Measurements from ENCODE around the gene LALBA. TPM values are rescaled to one million over a fixed set of nuclear protein-coding genes. Genes with fewer than 3 reads are reported as not detected.

The LALBA gene
- total RNA-seq, 1 experiment from 2014 or later, result not detected

DNA sequence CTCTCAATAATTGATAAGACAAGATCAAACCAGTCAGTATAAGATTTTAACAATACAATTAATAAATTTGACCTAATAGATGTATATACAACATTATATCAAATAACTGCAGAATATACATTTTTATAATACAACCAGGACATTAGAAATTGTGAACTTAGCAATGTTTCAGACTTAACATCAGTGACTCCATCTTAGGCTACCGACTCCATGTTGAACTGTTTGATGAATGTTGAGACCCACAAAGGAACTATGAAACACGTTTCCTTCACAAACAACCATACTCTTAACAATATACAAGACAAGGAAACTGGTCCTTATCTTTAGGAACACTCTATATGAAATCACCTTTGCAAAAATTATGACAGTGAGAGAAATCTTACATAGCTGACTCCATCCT lies 13.9 kb upstream of the LALBA start (continued):
- no peak for TF ChIP-seq IRF2 (CRISPR knock-in tag; IDR thresholded peaks at IDR 0.05; ENCODE audit: borderline replicate concordance, low read depth)
- TF ChIP-seq, protein P1, sequence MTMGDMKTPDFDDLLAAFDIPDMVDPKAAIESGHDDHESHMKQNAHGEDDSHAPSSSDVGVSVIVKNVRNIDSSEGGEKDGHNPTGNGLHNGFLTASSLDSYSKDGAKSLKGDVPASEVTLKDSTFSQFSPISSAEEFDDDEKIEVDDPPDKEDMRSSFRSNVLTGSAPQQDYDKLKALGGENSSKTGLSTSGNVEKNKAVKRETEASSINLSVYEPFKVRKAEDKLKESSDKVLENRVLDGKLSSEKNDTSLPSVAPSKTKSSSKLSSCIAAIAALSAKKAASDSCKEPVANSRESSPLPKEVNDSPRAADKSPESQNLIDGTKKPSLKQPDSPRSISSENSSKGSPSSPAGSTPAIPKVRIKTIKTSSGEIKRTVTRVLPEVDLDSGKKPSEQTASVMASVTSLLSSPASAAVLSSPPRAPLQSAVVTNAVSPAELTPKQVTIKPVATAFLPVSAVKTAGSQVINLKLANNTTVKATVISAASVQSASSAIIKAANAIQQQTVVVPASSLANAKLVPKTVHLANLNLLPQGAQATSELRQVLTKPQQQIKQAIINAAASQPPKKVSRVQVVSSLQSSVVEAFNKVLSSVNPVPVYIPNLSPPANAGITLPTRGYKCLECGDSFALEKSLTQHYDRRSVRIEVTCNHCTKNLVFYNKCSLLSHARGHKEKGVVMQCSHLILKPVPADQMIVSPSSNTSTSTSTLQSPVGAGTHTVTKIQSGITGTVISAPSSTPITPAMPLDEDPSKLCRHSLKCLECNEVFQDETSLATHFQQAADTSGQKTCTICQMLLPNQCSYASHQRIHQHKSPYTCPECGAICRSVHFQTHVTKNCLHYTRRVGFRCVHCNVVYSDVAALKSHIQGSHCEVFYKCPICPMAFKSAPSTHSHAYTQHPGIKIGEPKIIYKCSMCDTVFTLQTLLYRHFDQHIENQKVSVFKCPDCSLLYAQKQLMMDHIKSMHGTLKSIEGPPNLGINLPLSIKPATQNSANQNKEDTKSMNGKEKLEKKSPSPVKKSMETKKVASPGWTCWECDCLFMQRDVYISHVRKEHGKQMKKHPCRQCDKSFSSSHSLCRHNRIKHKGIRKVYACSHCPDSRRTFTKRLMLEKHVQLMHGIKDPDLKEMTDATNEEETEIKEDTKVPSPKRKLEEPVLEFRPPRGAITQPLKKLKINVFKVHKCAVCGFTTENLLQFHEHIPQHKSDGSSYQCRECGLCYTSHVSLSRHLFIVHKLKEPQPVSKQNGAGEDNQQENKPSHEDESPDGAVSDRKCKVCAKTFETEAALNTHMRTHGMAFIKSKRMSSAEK (CRISPR knock-in tag; IDR thresholded peaks at IDR 0.05; ENCODE audit: borderline replicate concordance), result no peak
- TF ChIP-seq SMAD3 (CRISPR knock-in tag; IDR thresholded peaks at IDR 0.05; ENCODE audit: borderline replicate concordance), result no peak
- TF ChIP-seq ZNF232 (CRISPR knock-in tag; IDR thresholded peaks at IDR 0.05), result no peak
- TF ChIP-seq, protein P2, sequence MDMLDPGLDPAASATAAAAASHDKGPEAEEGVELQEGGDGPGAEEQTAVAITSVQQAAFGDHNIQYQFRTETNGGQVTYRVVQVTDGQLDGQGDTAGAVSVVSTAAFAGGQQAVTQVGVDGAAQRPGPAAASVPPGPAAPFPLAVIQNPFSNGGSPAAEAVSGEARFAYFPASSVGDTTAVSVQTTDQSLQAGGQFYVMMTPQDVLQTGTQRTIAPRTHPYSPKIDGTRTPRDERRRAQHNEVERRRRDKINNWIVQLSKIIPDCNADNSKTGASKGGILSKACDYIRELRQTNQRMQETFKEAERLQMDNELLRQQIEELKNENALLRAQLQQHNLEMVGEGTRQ (CRISPR knock-in tag; IDR thresholded peaks at IDR 0.05), result no peak
- TF ChIP-seq JUN (CRISPR knock-in tag; IDR thresholded peaks at IDR 0.05), result no peak
- TF ChIP-seq PRRX2 (CRISPR knock-in tag; IDR thresholded peaks at IDR 0.05), result no peak
- TF ChIP-seq ZNF423 (CRISPR knock-in tag; IDR thresholded peaks at IDR 0.05), result no peak

DNA sequence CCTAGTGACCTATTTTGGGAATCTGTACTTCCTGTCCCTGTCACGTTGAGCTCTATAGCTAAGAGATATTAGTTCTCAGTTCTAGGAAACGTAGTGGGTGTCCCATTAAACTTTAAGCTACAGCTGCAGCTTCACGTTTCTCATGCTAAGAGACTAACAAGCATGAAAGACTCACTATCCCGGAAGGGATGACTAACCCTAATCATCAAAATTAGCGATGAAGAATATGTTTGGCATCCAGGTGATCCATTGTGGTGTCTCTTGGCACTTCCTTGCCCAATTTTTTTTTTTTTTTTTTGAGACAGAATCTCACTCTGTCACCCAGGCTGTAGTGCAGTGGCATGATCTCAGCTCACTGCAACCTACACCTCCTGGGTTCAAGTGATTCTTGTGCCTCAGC lies 11.0 kb upstream of the LALBA start:
- CTCF ChIA-PET, result interaction anchor here (0.6 kb wide), 1 partner anchor 496 kb away, joined by 5 read pairs; no protein-coding TSS in a partner anchor
- H3K36me3 Mint-ChIP-seq, result no peaks in the 10 kb centered on the region
- TF ChIP-seq RORB (CRISPR knock-in tag; IDR thresholded peaks at IDR 0.05) (no peak), MYBL2 (CRISPR knock-in tag; IDR thresholded peaks at IDR 0.05) (no peak), NR2C2 (CRISPR knock-in tag; IDR thresholded peaks at IDR 0.05) (no peak), NFE2L1 (CRISPR knock-in tag; IDR thresholded peaks at IDR 0.05) (no peak), ZNF416 (CRISPR knock-in tag; IDR thresholded peaks at IDR 0.05) (no peak), SMAD4 (CRISPR knock-in tag; IDR thresholded peaks at IDR 0.05) (no peak), ZNF138 (CRISPR knock-in tag; conservative IDR thresholded peaks at IDR 0.05) (no peak), ATF1 (CRISPR knock-in tag; IDR thresholded peaks at IDR 0.05) (no peak), JUN (CRISPR knock-in tag; IDR thresholded peaks at IDR 0.05) (no peak)
- TF ChIP-seq, protein P3, sequence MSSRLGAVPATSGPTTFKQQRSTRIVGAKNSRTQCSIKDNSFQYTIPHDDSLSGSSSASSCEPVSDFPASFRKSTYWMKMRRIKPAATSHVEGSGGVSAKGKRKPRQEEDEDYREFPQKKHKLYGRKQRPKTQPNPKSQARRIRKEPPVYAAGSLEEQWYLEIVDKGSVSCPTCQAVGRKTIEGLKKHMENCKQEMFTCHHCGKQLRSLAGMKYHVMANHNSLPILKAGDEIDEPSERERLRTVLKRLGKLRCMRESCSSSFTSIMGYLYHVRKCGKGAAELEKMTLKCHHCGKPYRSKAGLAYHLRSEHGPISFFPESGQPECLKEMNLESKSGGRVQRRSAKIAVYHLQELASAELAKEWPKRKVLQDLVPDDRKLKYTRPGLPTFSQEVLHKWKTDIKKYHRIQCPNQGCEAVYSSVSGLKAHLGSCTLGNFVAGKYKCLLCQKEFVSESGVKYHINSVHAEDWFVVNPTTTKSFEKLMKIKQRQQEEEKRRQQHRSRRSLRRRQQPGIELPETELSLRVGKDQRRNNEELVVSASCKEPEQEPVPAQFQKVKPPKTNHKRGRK (CRISPR knock-in tag; IDR thresholded peaks at IDR 0.05; ENCODE audit: borderline replicate concordance), result no peak
- TF ChIP-seq, protein P4, sequence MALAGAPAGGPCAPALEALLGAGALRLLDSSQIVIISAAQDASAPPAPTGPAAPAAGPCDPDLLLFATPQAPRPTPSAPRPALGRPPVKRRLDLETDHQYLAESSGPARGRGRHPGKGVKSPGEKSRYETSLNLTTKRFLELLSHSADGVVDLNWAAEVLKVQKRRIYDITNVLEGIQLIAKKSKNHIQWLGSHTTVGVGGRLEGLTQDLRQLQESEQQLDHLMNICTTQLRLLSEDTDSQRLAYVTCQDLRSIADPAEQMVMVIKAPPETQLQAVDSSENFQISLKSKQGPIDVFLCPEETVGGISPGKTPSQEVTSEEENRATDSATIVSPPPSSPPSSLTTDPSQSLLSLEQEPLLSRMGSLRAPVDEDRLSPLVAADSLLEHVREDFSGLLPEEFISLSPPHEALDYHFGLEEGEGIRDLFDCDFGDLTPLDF (CRISPR knock-in tag; IDR thresholded peaks at IDR 0.05), result no peak
- TF ChIP-seq, protein P5, sequence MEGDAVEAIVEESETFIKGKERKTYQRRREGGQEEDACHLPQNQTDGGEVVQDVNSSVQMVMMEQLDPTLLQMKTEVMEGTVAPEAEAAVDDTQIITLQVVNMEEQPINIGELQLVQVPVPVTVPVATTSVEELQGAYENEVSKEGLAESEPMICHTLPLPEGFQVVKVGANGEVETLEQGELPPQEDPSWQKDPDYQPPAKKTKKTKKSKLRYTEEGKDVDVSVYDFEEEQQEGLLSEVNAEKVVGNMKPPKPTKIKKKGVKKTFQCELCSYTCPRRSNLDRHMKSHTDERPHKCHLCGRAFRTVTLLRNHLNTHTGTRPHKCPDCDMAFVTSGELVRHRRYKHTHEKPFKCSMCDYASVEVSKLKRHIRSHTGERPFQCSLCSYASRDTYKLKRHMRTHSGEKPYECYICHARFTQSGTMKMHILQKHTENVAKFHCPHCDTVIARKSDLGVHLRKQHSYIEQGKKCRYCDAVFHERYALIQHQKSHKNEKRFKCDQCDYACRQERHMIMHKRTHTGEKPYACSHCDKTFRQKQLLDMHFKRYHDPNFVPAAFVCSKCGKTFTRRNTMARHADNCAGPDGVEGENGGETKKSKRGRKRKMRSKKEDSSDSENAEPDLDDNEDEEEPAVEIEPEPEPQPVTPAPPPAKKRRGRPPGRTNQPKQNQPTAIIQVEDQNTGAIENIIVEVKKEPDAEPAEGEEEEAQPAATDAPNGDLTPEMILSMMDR (IDR thresholded peaks at IDR 0.05), result no peak
- POLR2A ChIA-PET, result no interaction called here
- DNase-seq (ENCODE audit: low spot score), result no peak
- no peak for ATAC-seq
- H3K9me3 Mint-ChIP-seq, result no peaks in the 10 kb centered on the region
- no peaks in the 10 kb centered on the region for H3K27me3 Mint-ChIP-seq (ENCODE audit: low read depth)
- H3K27ac Mint-ChIP-seq, result no peak overlapping the region
- H3K4me1 Mint-ChIP-seq, result no peaks in the 10 kb centered on the region
- H3K4me3 Mint-ChIP-seq, result no peak overlapping the region
